Measurements from ENCODE around the gene EIF3I.

DNA sequence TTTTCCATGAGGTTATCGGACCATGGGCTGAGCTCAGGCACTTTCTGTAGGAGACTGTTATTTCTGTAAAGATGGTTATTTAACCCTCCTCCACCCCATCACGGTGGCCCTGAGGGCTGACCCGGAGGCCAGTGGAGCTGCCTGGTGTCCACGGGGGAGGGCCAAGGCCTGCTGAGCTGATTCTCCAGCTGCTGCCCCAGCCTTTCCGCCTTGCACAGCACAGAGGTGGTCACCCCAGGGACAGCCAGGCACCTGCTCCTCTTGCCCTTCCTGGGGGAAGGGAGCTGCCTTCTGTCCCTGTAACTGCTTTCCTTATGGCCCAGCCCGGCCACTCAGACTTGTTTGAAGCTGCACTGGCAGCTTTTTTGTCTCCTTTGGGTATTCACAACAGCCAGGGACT lies 24.4 kb upstream of the EIF3I start:
- TF ChIP-seq POLR2AphosphoS5 (IDR thresholded peaks at IDR 0.05; ENCODE audit: borderline replicate concordance, low read depth, low read length): no peak
- TF ChIP-seq EZH2 (IDR thresholded peaks at IDR 0.05): no peak
- TF ChIP-seq FOXP2 (optimal IDR thresholded peaks at IDR 0.05; ENCODE audit: control extremely low read depth, extremely low read length, insufficient read depth): no peak
